Measurements from ENCODE around the gene SLC27A2.

The SLC27A2 gene

DNA sequence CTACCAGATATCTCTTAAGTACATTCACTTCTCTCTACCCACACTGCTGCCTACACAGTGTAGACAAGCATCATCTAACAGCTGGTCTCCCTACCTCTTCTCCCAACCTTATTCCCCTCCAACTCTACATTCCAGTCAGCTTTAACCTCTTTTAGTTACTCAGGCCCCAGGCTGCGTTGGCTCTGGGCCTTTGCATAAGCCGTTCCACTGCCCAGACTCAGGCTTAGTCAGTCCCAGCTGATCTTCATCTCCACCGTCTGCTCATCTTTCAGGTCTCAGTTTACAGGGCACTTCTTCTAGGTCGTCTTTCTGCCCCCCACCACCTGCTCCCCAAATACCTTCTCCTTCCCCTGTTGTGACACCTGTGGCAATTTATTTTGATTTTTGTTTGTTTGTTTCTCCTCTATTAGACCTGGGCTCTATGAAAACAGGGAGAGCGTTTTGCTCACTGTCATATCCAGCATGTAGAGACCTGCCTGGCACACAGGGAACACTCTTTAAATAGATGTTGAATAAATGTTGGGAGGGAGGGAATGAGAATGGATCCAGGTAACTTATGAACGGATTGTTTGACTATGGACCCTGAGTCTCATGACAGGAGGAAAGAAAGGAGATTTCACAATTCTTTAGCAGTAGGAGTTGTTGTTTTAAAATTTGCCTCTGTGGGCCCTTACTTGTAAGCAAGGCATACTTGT is 11.1 kb downstream of the SLC27A2 start:
- no peak for DNase-seq

DNA sequence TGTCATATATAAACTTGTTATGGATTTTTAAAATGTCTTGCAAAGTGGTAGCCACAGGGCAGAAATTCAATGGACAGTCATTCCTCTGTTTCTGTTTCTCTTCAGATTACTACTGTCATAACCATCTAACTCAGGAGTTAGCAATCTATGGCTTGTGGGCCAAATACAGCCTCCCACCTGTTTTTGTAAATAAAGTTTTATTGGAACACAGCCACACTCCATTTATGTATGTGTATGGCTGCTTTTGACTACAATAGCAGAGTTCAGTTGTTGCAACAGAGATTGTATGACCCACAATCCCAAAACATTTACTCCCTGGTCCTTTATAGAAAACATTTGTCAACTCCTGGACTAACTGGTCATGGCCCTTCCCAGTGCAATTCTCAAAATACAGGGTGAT is 20.0 kb downstream of the SLC27A2 start:
- DNase-seq: no peak

DNA sequence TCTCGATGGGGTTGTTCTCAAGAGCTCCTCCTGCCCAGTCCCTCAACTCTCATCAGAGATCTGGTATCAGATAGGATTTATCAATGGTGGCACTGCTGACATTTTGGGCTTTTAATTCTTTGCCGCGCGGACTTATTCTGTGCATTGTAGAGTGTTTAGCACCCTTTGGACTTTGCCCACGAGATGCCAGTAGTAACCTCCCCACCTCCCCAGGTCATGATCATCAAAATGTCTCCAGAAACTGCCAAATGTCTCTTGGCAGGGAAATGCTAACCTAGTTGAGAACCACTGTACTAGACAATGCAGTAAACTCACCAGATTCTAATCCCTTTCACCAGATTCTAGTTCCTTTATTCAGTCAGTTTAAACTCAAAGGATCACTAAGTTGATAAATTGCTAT is 24.0 kb downstream of the SLC27A2 start:
- DNase-seq: no peak

DNA sequence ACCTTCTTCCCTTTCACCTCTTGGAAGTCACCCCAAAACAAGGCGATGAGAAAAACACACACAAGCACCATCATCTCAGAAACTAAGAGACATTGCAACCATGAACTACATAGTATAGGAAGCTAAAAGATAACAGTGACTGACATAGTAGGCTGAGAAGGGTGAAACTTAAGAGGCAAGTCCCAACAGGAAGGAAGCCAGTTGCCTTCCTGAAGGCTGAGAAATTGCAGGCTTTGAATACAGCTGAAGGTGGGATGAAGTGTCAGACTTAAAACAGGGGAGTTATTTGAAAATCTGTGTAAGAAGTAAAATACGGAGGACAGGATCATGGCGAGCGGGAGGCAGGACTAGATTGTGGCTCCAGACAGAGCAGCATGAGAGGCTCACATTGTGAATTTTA is 27.8 kb downstream of the SLC27A2 start:
- no peak for DNase-seq

DNA sequence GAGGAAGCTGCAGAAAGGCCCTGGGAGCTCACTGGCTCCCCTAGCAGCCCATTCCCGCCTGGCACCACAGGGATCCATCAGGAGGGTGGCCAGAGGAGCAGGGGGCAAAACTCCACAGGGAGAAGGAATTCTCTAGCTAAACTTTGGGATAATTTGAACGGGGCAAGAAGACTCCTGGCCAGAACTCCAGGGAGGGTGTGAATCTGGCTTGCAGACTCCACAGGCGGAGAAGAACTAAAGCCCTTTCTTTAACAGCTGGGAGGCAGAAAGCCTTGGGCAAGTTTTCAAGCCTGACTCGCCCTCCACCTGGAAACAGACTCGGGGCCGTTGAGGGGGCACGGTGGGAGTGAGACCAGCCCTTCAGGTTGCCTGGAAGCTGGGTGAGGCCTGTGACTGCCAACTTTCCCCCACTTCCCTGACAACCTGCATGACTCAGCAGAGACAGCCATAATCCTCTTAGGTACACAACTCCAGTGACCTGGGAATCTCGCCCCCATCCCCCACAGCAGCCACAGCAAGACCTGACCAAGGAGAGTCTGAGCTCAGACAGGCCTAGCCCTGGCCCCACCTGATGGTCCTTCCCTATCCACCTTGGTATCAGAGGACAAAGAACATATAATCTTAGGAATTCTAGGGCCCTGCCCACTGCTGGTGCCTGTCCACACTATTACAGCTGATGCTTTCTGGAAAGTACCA is 28.6 kb downstream of the SLC27A2 start:
- DNase-seq: no peak

DNA sequence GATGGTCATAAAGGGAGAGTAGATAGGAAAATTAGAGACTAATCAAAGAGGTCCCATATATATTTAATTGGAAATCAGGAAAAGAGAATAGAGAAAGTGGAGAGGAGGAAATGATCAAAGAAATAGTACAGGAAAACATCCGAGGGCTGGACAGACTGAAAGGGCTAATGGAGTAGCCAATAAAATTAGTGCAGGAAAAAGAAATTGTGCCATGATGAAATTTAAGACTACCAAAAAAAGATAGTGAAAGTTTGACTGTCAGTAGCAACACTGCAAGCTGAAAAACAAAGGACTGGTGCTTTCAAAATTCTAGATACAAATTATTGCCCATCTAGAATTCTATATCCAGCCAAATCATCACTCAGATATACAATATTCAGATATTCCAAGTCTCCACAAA is 36.3 kb downstream of the SLC27A2 start:
- no peak for DNase-seq

DNA sequence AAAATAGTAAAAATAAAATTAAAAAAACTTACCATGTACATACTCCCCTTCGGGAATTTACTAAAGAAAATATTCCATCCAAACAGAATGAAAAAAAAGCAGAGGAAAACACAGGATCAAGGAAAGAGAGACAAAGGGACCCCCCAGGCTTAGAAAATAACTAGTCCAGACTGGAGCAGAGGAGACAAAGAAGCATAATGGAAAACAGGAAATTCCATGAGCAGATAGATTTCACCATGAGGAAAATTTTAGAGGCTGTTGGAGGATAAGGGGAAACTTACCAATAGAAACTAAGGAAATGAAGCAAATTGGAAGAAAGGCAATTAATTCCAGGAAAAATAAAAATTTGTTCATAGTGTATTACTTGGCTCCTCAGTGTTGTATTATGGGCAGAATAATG is 36.7 kb downstream of the SLC27A2 start:
- DNase-seq: no peak

DNA sequence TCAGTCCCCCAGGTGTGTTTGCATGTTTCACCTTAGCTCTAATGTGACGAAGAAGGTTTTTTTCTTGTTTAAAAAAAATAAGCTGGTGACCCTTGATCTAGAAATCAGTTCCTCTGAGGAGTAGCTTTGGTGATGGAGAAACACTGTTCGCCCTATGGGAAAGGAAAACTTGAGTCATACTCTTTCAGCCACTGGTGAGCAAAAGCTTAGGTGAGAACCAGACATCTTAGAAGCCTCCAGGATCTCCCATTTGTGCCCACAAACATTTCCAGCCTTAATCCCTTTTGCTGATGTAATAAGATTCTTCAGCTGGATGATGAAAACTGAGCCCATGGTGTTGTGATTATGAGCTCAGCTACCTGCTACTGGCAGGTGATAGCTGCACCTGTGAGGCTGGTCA is 37.8 kb downstream of the SLC27A2 start:
- no peak for DNase-seq

DNA sequence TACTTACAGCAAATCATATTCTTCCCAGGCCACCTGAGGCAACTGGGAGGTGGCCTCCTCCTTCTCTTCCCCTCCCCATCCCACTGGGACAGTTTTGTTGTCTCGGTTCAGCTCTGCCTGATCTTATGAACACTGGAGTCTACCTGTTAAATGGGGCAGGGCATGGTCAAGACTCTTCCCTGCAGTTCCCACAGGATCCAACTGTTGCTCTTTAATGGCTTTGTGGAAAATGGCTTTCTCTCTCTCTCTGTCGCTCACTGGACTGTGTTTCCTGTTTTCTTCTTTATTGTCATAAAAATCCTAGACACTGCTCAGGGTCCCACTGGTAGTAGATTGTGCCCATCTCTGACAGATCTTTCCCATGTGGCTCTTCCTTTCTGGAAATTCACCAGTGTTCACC is 40.2 kb downstream of the SLC27A2 start:
- no peak for DNase-seq

DNA sequence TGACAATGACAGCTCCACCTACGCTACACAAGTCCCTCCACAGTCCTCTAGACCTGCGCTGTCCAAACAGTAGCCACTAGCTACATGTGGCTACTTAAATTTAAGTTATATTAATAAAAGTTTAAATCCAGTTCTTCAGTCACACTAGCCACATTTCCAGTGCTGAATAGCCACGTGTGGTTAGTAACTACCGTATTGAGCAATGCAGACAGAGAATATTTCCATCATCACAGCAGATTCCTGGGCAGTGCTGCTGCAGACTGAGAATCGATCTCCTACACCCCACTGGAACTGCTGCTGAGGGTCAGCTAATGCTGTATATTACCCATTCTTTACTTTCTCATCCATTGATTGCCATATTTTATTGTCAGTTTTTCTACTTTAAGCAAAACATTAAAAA is 42.6 kb downstream of the SLC27A2 start:
- no peak for DNase-seq

DNA sequence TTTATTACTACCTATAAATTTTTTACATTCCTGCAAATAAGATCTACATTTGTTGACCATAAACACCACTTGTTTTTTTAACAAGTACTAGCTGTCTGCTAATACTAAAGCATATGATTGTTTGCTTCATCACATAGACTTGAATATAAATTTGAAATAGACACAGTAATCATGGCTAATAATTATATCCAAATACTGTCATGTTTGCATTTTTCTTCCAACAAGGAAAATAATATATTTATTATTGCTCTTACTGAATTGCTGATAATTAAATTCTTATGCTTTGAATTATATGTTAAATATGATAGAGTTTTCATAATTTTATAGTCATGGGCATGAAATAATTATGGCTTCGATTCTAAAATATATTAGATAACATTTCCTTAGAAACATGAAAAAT is 43.1 kb downstream of the SLC27A2 start:
- DNase-seq: no peak

DNA sequence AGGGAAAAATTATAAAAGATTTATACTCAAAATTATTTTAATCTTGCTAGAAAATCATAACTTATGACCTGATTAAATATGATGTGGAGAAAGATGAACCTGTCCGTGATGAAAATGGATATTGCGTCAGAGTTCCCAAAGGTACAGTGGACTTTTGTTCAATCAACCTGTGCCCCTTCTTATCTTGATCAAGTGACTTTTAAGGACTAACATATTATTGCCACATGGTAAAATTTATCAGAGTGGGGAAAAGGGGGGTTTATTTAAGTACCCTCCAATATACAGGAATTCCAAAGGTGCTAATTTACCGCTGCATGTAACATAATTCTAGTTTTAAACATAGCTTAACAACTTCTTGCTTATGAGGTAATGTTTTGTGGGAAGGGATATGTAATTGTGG is 43.9 kb downstream of the SLC27A2 start:
- DNase-seq: no peak

DNA sequence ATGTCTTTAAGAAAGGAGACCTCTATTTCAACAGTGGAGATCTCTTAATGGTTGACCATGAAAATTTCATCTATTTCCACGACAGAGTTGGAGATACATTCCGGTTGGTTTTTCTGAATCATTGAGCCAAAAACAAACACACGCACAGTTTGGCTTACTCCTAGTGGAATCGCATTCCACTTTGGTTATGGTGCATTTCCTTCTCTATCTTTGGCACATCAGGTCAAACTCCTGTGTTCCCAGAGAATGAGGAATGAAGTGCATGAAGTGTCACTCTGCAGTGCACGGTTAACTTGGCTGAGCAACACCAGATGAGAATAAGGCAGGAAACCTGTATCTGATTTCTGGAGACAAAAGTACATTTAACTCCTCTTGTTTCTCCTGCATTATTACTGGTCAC is 45.1 kb downstream of the SLC27A2 start:
- no peak for DNase-seq

DNA sequence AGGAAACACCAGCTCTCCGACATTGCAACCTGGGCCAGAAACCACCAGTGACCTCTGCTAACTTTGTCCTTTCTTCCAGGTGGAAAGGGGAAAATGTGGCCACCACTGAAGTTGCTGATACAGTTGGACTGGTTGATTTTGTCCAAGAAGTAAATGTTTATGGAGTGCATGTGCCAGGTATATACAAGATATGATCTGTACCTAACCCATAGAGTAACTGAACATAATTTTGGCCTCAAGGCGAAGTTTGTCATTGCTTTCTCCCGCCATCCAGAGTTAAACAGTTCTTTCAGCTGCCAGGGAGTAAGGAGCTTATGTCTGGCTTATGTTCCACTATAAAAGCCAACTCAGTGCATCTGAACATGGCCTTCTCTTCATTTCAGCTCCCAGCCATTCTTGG is 46.9 kb downstream of the SLC27A2 start:
- DNase-seq: no peak

DNA sequence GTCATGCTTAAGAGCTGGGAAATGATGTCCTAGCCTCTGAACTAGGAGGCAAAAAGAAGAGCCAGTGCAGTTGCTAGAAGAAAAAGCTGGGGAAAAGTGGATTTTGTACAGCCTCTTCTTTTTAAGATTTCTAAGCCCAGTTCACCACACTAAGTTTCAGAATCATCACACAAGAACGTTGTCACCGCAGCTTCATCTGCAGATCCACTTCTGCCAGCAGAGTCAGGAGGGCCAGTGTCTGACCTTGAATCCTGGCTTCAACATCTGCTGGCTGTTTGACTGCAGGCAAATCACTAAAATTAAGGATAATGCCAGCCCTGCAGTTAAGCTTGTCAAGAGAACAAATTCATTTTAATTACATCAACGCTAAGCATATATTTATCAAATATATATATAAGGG is 47.3 kb downstream of the SLC27A2 start:
- DNase-seq: no peak

DNA sequence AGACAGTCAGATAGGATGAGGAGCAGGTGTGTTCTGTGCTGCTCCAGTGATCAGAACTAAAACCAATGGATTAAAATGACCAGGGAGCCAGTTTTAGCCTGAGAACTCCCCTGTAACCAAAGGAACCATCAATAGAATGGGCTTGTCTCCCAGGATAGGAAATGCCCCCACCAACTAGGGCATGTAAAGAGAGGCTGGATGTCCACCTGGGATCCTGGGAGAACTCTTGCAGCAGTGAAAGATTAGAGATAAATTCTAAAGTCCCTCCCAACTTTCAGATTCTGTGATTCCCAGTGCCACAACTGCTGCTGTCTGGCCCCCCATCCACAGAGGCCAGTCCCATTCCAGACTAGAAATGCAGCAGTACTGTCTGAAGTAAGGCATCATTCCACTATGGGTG is 49.8 kb downstream of the SLC27A2 start:
- DNase-seq: no peak

DNA sequence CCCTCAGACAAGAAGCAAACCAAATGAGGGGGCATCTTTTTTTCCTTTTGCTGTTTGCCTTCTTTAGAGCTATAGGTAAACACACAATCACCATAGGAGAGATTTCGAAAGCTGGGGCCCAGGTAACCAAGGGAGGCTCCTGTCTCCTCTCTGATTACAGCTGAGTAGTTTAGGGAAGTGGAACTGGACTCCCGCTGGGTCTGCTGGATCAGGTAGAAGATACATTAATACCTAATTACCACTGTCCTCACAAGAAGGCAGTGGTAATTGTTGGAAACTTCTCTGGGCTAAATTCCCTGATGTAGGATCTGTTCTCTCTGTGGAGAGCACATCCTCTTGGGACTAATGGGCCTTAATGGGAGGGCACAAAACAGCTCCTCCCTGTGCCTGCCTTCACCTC is 50.8 kb downstream of the SLC27A2 start:
- no peak for DNase-seq

DNA sequence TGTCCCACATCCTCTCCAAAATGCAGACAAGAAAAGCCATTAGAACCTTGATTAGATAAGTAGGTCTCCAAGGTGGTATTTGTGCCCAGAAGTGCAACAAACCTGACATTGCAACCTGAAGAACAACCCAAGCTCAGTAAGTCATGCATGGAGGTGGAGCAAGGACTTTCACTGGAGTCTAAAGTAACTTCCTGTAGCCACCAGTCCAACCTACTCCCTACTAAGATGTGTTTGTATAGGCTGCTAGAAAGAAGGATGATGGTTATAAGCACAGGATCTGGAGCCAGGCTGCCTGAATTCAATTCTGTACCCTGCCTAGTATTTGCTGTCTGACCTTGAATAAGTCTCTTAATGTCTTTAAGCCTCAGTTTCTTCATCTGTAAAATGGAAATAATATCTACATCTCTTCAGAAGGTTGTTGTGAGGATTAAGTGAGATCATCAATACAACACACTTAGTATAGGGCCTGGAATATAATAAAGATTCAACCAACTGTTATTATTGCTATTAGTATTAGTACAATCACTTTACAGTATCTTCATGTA is 51.3 kb downstream of the SLC27A2 start:
- no peak for DNase-seq

DNA sequence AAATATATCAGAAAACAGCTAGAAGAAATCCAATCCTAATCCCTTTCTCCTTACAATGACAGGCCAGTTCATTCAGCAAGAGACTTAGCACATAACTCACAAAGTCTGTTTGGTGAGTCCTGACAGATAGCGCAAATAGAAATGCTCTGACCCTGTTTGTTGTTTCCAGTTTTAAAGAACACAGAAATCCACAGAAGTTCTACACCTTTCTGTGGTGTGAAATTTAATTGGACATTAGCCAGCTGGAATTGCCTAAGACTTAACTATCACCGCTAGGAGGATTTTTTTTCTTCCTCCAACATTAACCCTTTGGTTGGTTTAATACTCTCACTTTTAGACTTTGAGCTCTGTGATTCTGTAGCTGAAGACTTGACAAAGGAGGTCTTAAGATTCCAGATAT is 52.8 kb downstream of the SLC27A2 start:
- no peak for DNase-seq

DNA sequence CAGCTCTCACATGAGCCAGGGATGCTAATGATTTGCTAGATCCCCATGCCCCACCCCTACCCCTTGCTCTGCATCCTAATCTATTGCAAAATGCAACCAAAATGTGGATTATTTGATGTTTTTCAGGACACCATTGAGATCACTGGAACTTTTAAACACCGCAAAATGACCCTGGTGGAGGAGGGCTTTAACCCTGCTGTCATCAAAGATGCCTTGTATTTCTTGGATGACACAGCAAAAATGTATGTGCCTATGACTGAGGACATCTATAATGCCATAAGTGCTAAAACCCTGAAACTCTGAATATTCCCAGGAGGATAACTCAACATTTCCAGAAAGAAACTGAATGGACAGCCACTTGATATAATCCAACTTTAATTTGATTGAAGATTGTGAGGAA is 53.8 kb downstream of the SLC27A2 start:
- DNase-seq: no peak

DNA sequence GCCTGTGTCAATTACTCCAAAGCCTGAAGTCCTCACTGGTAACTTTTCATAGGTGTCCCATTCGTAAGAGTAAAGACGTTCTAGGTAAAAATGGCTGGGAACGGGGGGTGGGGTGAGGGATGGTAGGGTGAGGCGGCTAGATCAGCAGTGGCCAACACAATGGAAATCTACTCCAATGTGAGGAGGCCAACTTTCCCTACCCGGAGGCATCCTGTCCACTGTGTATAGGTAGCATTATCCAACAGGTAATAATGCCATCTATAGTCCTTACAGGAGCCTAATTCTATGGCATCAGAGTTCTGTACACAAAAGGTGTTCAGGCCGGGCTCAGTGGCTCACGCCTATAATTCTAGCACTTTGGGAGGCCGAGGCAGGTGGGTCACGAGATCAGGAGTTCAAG is 54.4 kb downstream of the SLC27A2 start:
- DNase-seq: no peak

DNA sequence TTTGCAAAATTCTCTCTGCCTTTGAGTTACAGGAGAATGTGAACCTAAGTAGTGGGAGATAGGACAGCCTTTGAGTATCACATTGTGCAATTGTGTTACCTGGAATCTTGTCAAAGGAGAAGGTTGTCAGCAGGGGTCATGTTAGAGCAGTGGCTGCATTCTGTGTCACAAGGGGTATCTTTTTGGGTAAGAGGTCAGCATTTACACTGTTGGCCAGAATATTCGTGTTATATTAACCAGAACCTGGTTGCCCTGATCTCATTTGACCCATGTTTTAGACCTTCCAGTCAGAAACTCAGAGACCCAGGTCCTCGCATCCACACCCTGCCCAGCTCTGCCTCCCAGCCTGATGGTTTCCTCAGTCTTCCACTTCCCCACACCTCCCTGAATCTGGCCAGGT is 56.3 kb downstream of the SLC27A2 start:
- no peak for DNase-seq

DNA sequence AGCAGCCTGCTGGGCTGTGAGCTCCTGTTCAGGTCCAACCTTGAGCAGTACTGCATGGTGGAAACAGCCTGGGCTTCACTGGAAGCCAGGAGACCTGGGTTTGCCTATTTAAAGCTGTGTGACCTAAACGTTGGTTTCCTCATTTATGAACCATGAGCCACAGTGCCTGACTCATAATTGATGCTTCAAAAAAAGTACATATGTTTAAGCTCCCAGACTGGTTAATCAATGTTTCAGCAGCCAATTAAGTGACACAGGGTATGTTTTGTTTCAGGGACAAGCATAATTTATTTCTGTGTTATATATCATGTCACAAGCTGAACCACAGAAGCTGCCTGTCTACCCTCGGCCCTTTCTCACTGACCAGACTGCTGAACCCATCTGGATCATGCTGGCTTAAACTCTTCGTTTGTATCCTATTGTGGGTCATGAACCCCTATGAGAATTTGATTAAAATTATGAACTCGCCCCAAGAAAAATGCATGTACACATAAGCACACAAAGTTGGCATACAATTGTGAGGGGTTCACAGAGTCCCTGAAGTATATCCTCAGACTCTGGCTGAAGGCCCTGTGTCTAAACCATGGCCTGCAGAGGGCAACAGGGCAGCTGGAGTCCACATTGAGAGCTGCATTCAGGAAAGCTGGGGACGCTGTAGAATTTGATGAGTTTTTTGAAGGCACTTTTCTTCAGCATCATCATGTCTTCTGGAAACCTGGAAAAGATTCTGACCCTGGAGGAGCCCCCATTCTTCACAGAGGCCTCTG is 59.9 kb downstream of the SLC27A2 start:
- DNase-seq: no peak

DNA sequence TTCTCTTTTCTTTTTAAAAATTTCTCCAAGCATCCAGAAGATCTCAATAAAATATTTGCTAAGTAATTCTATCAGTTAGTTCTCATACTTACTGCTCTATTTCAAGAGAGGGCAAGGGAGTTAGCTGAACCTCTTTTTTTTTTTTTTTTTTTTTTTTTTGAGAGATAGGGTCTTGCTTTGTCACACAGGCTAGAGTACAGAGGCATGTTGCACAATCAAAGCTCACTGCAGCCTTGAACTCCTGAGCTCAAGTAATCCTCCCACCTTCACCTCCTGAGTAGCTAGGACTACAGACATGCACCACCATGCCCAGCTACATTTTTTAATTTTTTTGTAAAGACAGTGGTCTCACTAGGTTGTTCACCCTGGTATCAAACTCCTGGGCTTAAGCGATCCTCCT is 62.2 kb downstream of the SLC27A2 start:
- no peak for DNase-seq

Data from CD4-positive, alpha-beta T cell treated with Interleukin-1 beta for 1 hour (primary cell).